PC-3 (cell line): ENCODE data around the gene DNA2. TPM values are rescaled to one million over a fixed set of nuclear protein-coding genes. Genes with fewer than 3 reads are reported as not detected.
"Not testable (repeated sequence)": the region's sequence is repeated elsewhere in the genome, so short reads cannot be mapped to it uniquely, and the experiment has no call there.

Experiments used
- ATAC-seq: fragments of 200-7000 bp; cut with Tn5 transposase; 2 replicates; pipeline ENCODE4 v1.9.1; 2020; ENCODE audit warnings: mild to moderate bottlenecking, moderate library complexity
- BruUV-seq: library from RNA; stranded (reverse); fragments of 400-500 nt; replicated peaks from 2 replicates; lab custom pipeline; 2021; lab: Mats Ljungman, UMichigan
- CTCF ChIA-PET: fragments of 300-600 bp; sonication (Branson Sonifier 250); formaldehyde crosslinking; loops from one replicate; lab custom pipeline; 2022; ENCODE audit warnings: antibody characterized with exemption; lab: Charles Lee
- POLR2A ChIA-PET: fragments of 300-600 bp; sonication (Branson Sonifier 250); formaldehyde crosslinking; loops from one replicate; lab custom pipeline; 2022; ENCODE audit warnings: antibody characterized with exemption; ENCODE audit not compliant: unreplicated experiment; lab: Charles Lee
- DNase-seq: peaks from one replicate; pipeline ENCODE4 v3.0.0-alpha.2; 2015
- H2AFZ ChIP-seq: fragments of 300-600 bp; sonication (generic); 2 replicates; pipeline ENCODE4 v1.6.0; 2016; ENCODE audit warnings: antibody characterized with exemption, low read length
- H3F3A ChIP-seq: fragments of 300-600 bp; sonication (generic); one replicate; pipeline ENCODE4 v1.6.0; 2017; ENCODE audit warnings: antibody characterized with exemption, low read length, control low read depth, mild to moderate bottlenecking; ENCODE audit not compliant: unreplicated experiment
- H3K27ac ChIP-seq: fragments of 300-600 bp; sonication (generic); 2 replicates; pipeline ENCODE4 v1.5.1; 2016; ENCODE audit warnings: mild to moderate bottlenecking, low read length
- H3K27me3 ChIP-seq: fragments of 300-600 bp; sonication (generic); 2 replicates; pipeline ENCODE4 v1.6.1; 2016; ENCODE audit warnings: low read length, mixed read lengths
- H3K36me3 ChIP-seq: fragments of 300-600 bp; sonication (generic); 2 replicates; pipeline ENCODE4 v1.6.1; 2016; ENCODE audit warnings: low read depth, mixed run types, low read length, mixed read lengths
- H3K4me1 ChIP-seq: fragments of 300-600 bp; sonication (generic); 2 replicates; pipeline ENCODE4 v1.5.1; 2016; ENCODE audit warnings: low read length; ENCODE audit not compliant: insufficient read depth
- H3K4me2 ChIP-seq: fragments of 300-600 bp; sonication (generic); 2 replicates; pipeline ENCODE4 v1.6.0; 2016; ENCODE audit warnings: low read length
- H3K4me3 ChIP-seq: fragments of 300-600 bp; sonication (generic); 2 replicates; pipeline ENCODE4 v1.5.1; 2016; ENCODE audit warnings: mild to moderate bottlenecking, low read length, mixed read lengths
- H3K79me2 ChIP-seq: fragments of 300-600 bp; sonication (generic); 2 replicates; pipeline ENCODE4 v1.6.1; 2017; ENCODE audit warnings: low read length, mixed read lengths
- H3K9ac ChIP-seq: fragments of 300-600 bp; sonication (generic); 2 replicates; pipeline ENCODE4 v1.6.0; 2016; ENCODE audit warnings: mild to moderate bottlenecking, low read length
- H3K9me2 ChIP-seq: fragments of 300-600 bp; sonication (generic); replicated peaks from 2 replicates; pipeline ENCODE4 v1.6.1; 2016; ENCODE audit warnings: mixed run types, low read length, mixed read lengths
- H3K9me3 ChIP-seq: fragments of 300-600 bp; sonication (generic); 2 replicates; pipeline ENCODE4 v1.6.1; 2016; ENCODE audit warnings: low read length, mixed read lengths
- H4K20me1 ChIP-seq: fragments of 300-600 bp; sonication (generic); 2 replicates; pipeline ENCODE4 v1.6.1; 2016; ENCODE audit warnings: low read length, mixed read lengths
- EZH2 ChIP-seq: fragments of 300-600 bp; sonication (generic); IDR thresholded peaks from one replicate; pipeline ENCODE4 v1.6.1; 2017; ENCODE audit warnings: antibody characterized with exemption, mild to moderate bottlenecking, low read length; ENCODE audit not compliant: unreplicated experiment
- EZH2phosphoT487 ChIP-seq: fragments of 300-600 bp; sonication (generic); IDR thresholded peaks from 2 replicates; pipeline ENCODE4 v1.6.1; 2018; ENCODE audit warnings: mild to moderate bottlenecking, antibody characterized with exemption, low read length, borderline replicate concordance
- intact Hi-C: fragments of 100-400 bp; cut with micrococcal nuclease; formaldehyde crosslinking; loops from 2 replicates; pipeline ENCODE4 v1.9.0; 2023
- total RNA-seq: library from RNA; depleted of rRNA; stranded (reverse); fragments of >200 nt; gene quantifications from 2 replicates; pipeline ENCODE4 v1.2.3, GENCODE V29; 2014
- TF ChIP-seq, protein P1 (sequence below): fragments of 300-600 bp; sonication (generic); conservative IDR thresholded peaks from 2 replicates; pipeline ENCODE4 v1.5.1; 2017; ENCODE audit warnings: antibody characterized with exemption, low read depth, mild to moderate bottlenecking, low read length

DNA2 gene
- total RNA-seq, 1 experiment from 2014 or later = 38.7 TPM

DNA sequence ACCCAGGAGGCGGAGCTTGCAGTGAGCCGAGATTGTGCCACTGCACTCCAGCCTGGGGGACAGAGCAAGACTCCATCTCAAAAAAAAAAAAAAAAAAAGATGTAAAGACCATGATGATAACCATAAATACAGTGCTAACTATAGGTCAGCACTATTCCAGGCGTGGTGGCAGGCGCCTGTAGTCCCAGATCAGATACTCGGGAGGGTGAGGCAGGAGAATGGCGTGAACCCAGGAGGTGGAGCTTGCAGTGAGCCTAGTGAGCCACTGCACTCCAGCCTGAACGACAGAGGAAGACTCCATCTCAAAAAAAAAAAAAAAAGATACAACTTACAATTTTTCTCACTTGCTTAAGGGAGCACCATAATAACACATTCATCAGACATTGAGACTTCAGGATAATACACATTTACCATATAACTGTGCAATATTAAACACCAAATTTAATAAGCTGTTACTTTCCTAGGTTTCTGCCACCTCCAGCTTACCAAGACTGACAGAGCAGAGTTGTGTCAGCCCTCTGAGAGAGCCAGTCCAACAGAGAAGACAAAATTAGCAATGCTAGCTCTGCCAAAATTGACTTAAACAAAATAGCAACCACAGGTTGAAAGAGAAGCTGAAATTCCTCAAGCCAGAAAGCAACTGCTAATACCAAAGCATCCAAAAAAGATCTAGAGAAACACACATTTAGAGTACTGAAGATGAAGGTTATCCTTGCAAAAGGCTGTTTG is 8.2 kb downstream of the DNA2 start:
- no peak overlapping the region for H3K4me2 ChIP-seq

GRCh38 chr10:68462536-68462935 is 9.2 kb downstream of the DNA2 start:
- no TSS peak for BruUV-seq
- Histone ChIP-seq H3K27me3 (no peaks in the 10 kb centered on the region), H3K79me2 (no peaks in the 10 kb centered on the region), H3K4me1 (no peaks in the 10 kb centered on the region), H3K27ac (no peak overlapping the region), H3K9ac (no peak overlapping the region), H3K4me3 (no peak overlapping the region), H2AFZ (no peak overlapping the region), H3F3A (no peaks in the 10 kb centered on the region), H4K20me1 (no peaks in the 10 kb centered on the region), H3K4me2 (no peak overlapping the region), H3K36me3 (peaks cover 66% of the 10 kb centered on the region), H3K9me3 (no peaks in the 10 kb centered on the region), H3K9me2 (no peaks in the 10 kb centered on the region)
- TF ChIP-seq EZH2phosphoT487 (no peak), EZH2 (no peak)
- TF ChIP-seq, protein P1, sequence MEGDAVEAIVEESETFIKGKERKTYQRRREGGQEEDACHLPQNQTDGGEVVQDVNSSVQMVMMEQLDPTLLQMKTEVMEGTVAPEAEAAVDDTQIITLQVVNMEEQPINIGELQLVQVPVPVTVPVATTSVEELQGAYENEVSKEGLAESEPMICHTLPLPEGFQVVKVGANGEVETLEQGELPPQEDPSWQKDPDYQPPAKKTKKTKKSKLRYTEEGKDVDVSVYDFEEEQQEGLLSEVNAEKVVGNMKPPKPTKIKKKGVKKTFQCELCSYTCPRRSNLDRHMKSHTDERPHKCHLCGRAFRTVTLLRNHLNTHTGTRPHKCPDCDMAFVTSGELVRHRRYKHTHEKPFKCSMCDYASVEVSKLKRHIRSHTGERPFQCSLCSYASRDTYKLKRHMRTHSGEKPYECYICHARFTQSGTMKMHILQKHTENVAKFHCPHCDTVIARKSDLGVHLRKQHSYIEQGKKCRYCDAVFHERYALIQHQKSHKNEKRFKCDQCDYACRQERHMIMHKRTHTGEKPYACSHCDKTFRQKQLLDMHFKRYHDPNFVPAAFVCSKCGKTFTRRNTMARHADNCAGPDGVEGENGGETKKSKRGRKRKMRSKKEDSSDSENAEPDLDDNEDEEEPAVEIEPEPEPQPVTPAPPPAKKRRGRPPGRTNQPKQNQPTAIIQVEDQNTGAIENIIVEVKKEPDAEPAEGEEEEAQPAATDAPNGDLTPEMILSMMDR = no peak
- DNase-seq (no peak), ATAC-seq (no peak)
- POLR2A ChIA-PET = no interaction called here
- CTCF ChIA-PET = no interaction called here
- intact Hi-C loops = no loop called here

More for the DNA sequence above, 8.2 kb downstream of the DNA2 start:
- Histone ChIP-seq H3K4me3 (no peak overlapping the region), H3K4me1 (no peaks in the 10 kb centered on the region), H3K9me2 (no peaks in the 10 kb centered on the region), H3K79me2 (peaks cover 8% of the 10 kb centered on the region), H3K9me3 (no peaks in the 10 kb centered on the region), H4K20me1 (no peaks in the 10 kb centered on the region), H2AFZ (no peak overlapping the region), H3K27me3 (no peaks in the 10 kb centered on the region), H3K27ac (no peak overlapping the region), H3K36me3 (peaks cover 72% of the 10 kb centered on the region), H3K9ac (no peak overlapping the region), H3F3A (no peaks in the 10 kb centered on the region)
- intact Hi-C loops = no loop called here
- no peak for DNase-seq
- CTCF ChIA-PET = no interaction called here
- ATAC-seq = no peak
- POLR2A ChIA-PET = no interaction called here
- TF ChIP-seq EZH2 (no peak), EZH2phosphoT487 (no peak)
- TF ChIP-seq, protein P1 = no peak
- BruUV-seq = no TSS peak

DNA sequence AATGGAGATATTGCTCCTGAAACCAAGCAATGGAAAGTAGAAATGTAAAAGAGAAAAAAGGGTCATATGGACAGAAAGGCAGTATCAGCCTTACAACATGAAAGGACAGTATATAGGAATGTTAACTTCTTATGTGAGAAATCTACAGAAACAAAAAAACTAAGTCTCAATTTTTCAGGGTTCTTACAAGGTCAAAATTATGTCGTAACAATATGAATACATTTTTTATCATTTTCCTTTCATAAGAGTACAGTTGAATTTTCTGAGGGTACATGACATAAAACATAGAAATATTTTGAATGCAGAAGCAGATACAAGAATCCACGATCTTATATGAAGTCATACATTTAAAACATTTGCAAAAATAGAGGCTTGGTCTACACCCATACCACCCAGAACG is 10.7 kb downstream of the DNA2 start:
- no peaks in the 10 kb centered on the region for H3K4me1 ChIP-seq
- no peaks in the 10 kb centered on the region for H3K79me2 ChIP-seq
- no peaks in the 10 kb centered on the region for H4K20me1 ChIP-seq
- H3K9me3 ChIP-seq = no peaks in the 10 kb centered on the region
- H3K4me3 ChIP-seq = no peak overlapping the region
- no TSS peak for BruUV-seq
- ChIA-PET POLR2A (no interaction called here), CTCF (no interaction called here)
- no peak for DNase-seq
- no peak overlapping the region for H2AFZ ChIP-seq
- ATAC-seq = no peak
- no peak overlapping the region for H3K27ac ChIP-seq
- no peak overlapping the region for H3K4me2 ChIP-seq
- H3F3A ChIP-seq = no peaks in the 10 kb centered on the region
- TF ChIP-seq, protein P1 = no peak
- H3K36me3 ChIP-seq = peaks cover 61% of the 10 kb centered on the region
- no peak overlapping the region for H3K9ac ChIP-seq
- intact Hi-C loops = no loop called here
- no peaks in the 10 kb centered on the region for H3K9me2 ChIP-seq
- no peaks in the 10 kb centered on the region for H3K27me3 ChIP-seq

DNA sequence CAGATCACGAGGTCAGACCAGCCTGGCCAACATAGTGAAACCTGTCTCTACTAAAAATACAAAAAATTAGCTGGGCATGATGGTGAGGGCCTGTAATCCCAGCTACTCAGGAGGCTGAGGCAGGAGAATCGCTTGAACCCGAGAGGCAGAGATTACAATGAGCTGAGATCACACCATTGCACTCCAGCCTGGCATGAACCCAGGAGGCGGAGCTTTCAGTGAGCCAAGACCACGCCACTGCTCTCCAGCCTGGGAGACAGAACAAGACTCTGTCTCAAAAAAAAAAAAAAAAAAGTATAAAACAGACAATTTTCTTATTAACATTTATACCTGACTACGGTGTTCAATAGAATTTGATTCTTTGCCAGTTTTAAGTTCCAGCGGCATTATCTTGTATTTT is 22.1 kb downstream of the DNA2 start:
- H3K9me3 ChIP-seq, CTCF ChIA-PET, H3K79me2 ChIP-seq, H3K9ac ChIP-seq, intact Hi-C loops, ATAC-seq, H3K9me2 ChIP-seq, POLR2A ChIA-PET, H3F3A ChIP-seq, DNase-seq, BruUV-seq, H3K4me1 ChIP-seq, H2AFZ ChIP-seq, H4K20me1 ChIP-seq, H3K4me3 ChIP-seq, H3K27ac ChIP-seq, H3K27me3 ChIP-seq, H3K4me2 ChIP-seq: not testable (repeated sequence)
- peaks cover 54% of the 10 kb centered on the region for H3K36me3 ChIP-seq
